Measurements from ENCODE around the gene ARHGEF17.

ARHGEF17 gene

DNA sequence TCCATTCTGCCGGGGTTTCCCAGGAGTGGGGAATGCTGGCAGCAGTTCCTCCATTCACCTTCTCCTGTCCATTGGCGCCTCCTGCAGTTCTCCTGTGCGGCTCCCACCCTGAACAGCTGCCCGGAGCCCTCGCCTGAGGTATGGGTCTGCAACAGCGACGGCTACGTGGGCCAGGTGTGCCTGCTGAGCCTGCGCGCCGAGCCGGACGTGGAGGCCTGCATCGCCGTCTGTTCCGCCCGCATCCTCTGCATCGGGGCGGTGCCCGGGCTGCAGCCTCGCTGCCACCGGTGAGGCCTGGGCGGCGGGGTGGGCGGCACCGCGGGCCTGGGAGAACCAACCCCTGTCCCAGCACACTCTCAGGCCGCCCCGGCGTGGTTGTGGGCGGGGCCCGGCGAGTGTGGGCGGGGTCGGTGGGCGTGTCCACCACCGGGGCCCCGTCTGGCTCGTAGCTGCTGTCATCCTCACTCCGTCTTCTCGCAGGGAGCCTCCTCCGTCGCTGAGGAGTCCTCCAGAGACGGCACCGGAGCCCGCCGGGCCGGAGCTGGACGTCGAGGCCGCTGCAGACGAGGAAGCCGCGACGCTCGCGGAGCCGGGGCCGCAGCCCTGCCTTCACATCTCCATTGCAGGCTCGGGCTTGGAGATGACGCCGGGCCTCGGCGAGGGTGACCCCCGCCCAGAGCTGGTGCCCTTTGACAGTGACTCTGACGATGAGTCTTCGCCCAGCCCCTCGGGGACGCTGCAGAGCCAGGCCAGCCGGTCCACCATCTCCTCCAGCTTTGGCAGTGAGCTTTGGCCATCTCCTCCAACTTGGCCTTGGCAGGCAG is 54.1 kb downstream of the ARHGEF17 start:
- no peak for FAIRE-seq
- DNase-seq (ENCODE audit: insufficient read length, low spot score), result no peak
- TF ChIP-seq POLR2A (IDR thresholded peaks at IDR 0.05; ENCODE audit: low read depth, low read length), result no peak

DNA sequence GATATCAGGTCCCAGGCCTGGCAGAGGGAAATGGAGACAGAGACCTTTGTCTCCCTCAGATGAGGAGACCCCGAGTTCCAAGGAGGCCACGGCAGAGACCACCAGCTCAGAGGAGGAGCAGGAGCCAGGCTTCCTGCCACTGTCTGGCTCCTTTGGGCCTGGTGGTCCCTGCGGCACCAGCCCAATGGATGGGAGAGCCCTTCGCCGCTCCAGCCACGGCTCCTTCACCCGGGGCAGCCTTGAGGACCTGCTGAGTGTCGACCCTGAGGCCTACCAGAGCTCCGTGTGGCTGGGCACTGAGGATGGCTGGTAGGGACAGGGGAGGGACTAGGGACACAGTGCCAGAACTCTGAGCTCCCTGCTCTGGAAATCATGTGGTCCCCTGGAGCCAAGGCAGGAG is 55.1 kb downstream of the ARHGEF17 start:
- FAIRE-seq (no peak), DNase-seq (ENCODE audit: insufficient read length, low spot score) (no peak)
- TF ChIP-seq POLR2A (IDR thresholded peaks at IDR 0.05; ENCODE audit: low read depth, low read length), result no peak

DNA sequence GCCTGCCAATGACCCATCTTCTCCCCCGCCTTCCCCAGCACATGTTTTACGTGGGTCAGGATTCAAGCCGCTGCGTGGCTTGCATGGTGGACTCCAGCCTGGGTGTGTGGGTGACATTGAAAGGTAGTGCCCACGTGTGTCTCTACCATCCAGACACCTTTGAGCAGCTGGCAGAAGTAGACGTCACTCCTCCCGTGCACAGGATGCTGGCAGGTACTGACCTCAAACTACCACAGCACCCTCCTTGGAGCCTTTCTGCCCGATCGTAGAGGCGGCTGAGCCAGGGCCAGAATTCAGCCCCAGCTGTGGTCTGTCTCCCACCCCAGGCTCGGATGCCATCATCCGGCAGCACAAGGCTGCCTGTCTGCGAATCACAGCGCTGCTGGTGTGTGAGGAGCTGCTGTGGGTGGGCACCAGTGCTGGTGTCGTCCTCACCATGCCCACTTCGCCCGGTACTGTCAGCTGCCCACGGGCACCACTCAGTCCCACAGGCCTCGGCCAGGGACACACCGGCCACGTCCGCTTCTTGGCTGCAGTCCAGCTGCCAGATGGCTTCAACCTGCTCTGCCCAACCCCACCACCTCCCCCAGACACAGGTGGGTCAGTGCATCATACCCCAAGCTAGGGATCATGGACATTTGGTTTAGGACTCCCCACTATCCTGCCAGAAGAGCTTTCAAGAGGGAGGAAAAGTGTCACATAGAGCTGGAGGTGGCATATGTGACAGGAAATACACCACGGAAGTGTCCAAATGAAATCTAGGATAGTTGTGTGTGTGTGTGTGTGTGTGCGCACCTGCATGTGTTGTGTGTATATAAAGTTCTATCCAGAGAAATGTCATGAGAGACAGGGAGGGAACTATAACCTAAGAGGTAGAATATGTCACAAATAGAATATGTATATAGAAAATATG is 57.5 kb downstream of the ARHGEF17 start:
- no peak for TF ChIP-seq POLR2A (IDR thresholded peaks at IDR 0.05; ENCODE audit: low read depth, low read length)
- no peak for DNase-seq (ENCODE audit: insufficient read length, low spot score)
- no peak for FAIRE-seq

DNA sequence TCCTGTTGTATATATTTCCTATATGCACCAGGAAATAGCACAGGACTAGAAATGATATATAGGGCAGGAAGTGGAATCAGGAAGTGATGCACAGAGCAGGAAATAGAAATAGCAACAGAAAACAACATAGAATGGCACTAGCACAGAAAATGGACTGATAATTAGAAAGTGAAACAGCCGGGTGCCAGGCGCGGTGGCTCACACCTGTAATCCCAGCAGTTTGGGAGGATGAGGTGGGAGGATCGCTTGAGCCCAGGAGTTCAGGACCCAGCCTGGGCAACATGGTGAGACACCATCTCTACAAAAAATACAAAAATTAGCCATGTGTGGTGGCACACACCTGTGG is 58.2 kb downstream of the ARHGEF17 start:
- DNase-seq (ENCODE audit: insufficient read length, low spot score) (no peak), FAIRE-seq (no peak)
- TF ChIP-seq POLR2A (IDR thresholded peaks at IDR 0.05; ENCODE audit: low read depth, low read length), result no peak

DNA sequence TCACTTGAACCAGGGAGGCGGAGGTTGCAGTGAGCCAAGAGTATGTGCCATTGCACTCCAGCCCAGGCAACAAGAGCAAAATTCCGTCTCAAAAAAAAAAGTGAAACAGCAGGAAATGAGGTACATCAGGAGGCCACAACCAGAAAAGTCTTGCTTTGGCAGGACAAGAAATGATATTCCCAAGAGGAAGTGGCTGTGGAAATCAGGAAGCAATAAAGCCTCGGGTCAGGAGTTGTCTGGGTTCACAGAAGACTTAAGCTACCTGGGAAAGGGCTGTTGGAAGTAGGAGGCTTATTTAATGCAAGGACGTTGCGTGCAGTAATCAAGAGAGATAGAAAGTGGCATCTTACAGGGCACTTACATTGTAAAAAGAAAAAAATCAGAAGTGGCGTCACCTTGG is 58.9 kb downstream of the ARHGEF17 start:
- FAIRE-seq, result no peak
- TF ChIP-seq POLR2A (IDR thresholded peaks at IDR 0.05; ENCODE audit: low read depth, low read length), result no peak
- DNase-seq (ENCODE audit: insufficient read length, low spot score), result no peak

DNA sequence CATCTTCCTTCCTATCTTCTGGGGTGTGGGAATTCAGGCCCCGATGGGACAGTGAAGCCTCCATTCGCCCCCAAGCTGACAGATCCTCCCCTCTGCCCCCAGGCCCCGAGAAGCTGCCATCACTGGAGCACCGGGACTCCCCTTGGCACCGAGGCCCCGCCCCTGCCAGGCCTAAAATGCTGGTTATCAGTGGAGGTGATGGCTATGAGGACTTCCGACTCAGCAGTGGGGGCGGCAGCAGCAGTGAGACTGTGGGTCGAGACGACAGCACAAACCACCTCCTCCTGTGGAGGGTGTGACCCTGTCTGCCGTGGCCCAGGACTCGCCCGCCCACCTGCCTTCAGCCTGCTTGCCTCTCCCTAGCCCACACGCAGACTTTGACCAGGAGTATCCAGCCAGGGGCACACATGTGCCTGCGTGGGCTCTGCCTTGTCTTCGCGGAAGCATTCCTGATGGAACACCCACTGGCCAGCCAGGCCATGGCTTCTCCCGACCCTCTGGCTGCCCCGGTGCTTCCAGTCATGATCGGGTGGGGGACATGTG is 59.5 kb downstream of the ARHGEF17 start:
- FAIRE-seq (no peak), DNase-seq (ENCODE audit: insufficient read length, low spot score) (no peak)

DNA sequence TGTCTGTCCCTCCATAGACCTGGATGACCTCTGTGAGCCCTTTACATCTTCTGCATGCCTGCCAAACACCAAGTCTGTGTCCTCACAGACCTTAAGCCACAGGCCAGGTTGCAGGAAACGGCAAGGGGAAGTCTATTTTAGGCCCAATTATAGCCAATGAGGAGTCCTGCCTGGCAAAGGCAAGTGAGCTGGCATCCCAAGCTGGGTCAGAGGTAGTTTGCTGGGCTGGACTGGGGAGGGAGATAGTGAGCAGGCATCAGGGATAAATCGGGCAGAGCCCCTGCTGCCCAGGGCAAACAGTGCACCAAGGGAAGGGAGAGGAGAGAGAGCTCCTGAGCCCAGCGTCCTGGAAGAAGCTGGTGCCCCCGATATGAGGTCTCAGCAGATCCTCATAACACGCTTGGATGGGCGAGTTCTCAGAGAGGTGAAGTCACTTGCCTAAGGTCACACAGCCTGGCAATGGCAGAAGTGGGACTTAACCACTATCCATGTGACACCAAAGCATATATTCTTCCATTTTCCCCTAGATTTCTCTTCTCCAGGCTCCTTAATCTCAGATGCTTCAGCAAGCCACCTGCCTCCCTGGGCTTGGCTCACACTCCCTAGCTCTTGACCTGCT is 64.4 kb downstream of the ARHGEF17 start:
- peak; percentile 72 for DNase-seq (ENCODE audit: insufficient read length, low spot score)
- FAIRE-seq, result no peak
- no peak for TF ChIP-seq POLR2A (IDR thresholded peaks at IDR 0.05; ENCODE audit: low read depth, low read length)

More for the DNA sequence above, 59.5 kb downstream of the ARHGEF17 start:
- no peak for TF ChIP-seq POLR2A (IDR thresholded peaks at IDR 0.05; ENCODE audit: low read depth, low read length)

DNA sequence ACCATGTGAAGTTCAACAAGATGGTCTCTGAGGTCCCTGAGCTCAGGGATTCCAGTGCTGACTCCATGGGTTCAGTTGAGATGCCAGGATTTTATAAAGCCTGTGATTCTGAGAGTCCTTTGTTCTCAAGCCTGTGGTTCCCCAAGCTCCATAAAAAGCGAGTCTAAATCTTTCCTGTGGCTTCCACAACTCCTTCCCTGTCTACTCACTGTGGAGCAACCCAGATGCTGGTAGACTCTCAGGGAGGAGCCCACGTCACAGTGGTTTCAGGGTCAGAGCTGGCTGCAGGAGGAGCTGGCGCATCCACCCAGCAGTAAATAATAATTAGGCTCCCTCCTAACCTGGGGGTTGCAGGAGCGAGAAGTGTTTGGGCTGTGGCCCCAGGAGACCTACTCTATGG is 66.1 kb downstream of the ARHGEF17 start:
- no peak for TF ChIP-seq POLR2A (IDR thresholded peaks at IDR 0.05; ENCODE audit: low read depth, low read length)
- DNase-seq (ENCODE audit: insufficient read length, low spot score), result no peak
- no peak for FAIRE-seq

DNA sequence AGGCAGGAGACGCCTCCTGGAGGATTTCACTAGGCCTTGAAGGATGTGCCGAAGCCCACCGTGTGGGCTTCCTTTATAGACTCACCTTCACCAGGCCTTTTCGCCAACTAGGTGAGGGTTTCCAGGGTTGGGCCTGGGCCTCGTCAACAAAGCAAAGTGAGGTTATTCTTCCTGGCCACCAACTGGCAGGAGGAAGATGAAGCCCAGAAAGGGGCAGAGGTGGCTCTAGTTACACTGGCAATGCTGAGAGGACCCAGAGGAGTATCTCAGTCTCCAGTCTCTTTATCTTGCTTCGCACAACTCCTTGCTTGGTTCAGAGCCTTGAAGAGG is 67.7 kb downstream of the ARHGEF17 start:
- FAIRE-seq, result no peak
- no peak for DNase-seq (ENCODE audit: insufficient read length, low spot score)
- no peak for TF ChIP-seq POLR2A (IDR thresholded peaks at IDR 0.05; ENCODE audit: low read depth, low read length)

DNA sequence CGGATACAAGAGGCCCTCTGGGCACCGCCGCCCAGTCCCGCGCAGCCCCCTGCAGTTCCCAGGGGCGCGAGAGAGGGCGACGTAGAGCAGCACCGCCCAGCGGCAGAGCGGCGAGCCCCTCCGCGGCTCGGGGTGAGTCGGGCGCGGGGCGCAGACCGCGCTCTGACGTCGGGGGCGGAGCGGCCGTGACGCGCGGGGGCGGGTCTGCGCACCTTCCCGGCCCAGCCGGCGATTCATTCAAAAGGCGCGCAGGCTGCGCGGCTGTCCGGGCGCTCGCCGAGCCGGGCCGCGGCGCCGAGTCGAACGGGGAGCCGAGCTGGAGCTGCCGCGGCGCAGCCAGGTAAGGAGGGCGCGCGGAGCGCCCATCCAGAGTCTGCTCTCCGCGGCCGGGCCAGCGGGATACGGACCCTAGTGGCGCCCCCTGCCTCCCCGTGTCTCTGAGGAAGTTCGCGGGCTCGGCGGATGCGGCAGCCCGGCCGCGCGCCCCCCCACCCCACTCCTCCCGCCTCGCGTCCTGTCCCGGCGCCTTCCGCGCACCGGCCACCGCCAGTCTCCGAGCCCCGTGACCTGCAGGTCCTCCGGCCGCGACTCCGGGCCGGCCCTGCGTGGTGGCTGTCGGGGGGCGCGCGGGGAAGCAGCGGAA is 68.2 kb downstream of the ARHGEF17 start, which contains the start of gene RELT:
TSS of gene RELT (plus strand) at position 240 of the 643 bp plus-strand sequence. CDS start 12,738 bp downstream, outside the sequence.
- peak; percentile 100 for TF ChIP-seq POLR2A (IDR thresholded peaks at IDR 0.05; ENCODE audit: low read depth, low read length)
- no peak for FAIRE-seq
- DNase-seq (ENCODE audit: insufficient read length, low spot score), result peak; percentile 97

DNA sequence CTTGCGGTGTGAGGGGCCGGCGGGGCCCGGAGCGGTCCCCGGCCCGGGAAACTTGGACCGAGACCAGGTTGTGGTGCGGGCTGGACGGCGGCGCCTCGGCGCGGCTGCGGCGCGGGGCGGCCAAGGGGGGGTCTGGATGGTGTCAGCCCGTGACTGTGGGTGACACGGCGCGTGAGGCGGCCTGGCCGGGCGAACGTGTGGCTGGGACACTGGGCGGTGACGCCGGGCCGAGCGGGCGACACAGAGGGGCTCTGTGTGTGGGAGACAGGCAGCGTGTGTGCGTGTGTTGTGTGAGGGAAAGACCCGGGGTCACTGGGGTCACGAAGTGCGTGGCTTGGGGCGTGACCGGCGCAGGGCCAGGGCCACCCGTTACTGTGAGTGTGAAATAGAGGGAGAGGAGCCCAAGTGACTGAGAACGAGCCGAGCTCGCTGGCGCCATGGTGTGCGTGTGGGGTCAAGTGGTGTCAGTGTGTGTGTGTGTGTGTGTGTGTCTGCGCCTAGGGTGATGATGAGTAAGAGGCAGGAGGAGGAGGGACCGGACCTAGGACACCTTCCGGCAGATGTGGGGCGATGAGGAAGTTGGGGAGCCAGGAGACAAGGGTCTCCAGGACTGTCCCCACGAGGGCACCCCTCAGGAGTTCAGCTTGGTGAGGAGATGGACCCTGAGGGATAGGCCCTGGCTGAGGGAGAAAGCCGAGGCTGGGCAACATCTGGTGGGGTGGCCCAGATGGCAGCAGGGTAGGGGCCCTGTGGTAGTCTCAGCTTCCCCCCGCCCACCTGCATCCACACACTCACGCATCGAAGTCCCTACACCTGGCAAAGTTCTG is 68.9 kb downstream of the ARHGEF17 start:
- no peak for FAIRE-seq
- peak; percentile 86 for TF ChIP-seq POLR2A (IDR thresholded peaks at IDR 0.05; ENCODE audit: low read depth, low read length)
- DNase-seq (ENCODE audit: insufficient read length, low spot score), result peak; percentile 91

DNA sequence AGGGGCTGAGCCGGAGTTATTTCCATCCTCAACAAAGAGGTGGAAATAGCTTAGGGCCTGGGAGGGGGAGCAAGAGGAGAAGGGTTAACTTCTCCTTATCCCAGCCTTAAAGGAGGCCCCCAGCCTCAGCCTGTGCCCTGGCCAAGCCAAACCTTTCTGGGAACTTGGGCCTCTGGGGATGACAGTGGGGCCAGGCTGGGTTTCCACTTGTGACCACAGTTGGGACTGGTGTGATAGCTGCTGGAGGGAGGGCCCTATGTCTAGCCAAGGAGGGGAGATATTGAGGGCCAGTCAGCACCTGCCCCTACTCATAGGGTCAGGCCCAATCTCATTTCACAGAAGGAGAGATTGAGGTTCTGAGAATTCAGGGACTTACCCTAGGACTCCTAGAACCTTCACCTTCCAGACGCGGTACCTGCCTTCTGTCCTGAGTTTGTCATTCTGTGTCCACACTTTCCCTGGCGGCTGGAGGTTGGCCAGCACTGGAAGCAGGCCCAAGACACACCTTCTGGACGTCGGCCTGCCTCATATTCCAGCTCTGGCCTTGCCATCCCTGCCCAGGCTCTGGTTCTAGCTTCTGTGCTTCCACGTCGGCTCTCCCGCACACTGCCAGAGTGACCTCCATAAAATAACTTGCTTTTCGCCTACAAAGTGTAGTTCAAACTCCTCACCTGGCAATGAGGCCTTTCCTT is 71.3 kb downstream of the ARHGEF17 start:
- DNase-seq (ENCODE audit: insufficient read length, low spot score), result no peak
- no peak for TF ChIP-seq POLR2A (IDR thresholded peaks at IDR 0.05; ENCODE audit: low read depth, low read length)
- FAIRE-seq, result no peak
